Heart left ventricle (tissue), 16 donors: ENCODE data around the gene ANKRD29. TPM values are rescaled to one million over a fixed set of nuclear protein-coding genes. Genes with fewer than 3 reads are reported as not detected.

Experiments used
- ATAC-seq, 4 donors: fragments of 200-7000 bp; cut with Tn5 transposase; one replicate each; pipeline ENCODE4 v1.9.1; 2020 to 2022; ENCODE audit warnings: moderate library complexity in 4 of 4, mild to moderate bottlenecking in 3 of 4, moderate number of reproducible peaks in 1 of 4
- DNase-seq, 5 donors: peaks; one replicate each; pipeline ENCODE4 v3.0.0-alpha.2; 2020
- H3K27ac ChIP-seq, 12 donors: fragments of 200-600 bp; sonication (generic) in 4 of 12; one replicate each; pipeline versions ENCODE4 v1.5.0 to v1.8.0; 2016 to 2022; ENCODE audit warnings: mild to moderate bottlenecking in 2 of 12
- H3K27me3 ChIP-seq, 9 donors: fragments of 200-600 bp; sonication (generic) in 2 of 9; one replicate each; pipeline versions ENCODE4 v1.5.1 to v1.8.0; 2016 to 2022; ENCODE audit warnings: mild to moderate bottlenecking in 3 of 9
- H3K36me3 ChIP-seq, 9 donors: fragments of 200-600 bp; sonication (generic) in 2 of 9; one replicate each; pipeline versions ENCODE4 v1.5.0 to v1.8.0; 2018 to 2022; ENCODE audit warnings: mild to moderate bottlenecking in 2 of 9
- H3K4me1 ChIP-seq, 12 donors: fragments of 200-600 bp; sonication (generic) in 4 of 12; one replicate each; pipeline versions ENCODE4 v1.5.0 to v1.8.0; 2016 to 2022; ENCODE audit warnings: mild to moderate bottlenecking in 3 of 12
- H3K4me3 ChIP-seq, 12 donors: fragments of 200-600 bp; sonication (generic) in 4 of 12; one replicate each; pipeline versions ENCODE4 v1.5.0 to v1.8.0; 2017 to 2022; ENCODE audit warnings: mild to moderate bottlenecking in 9 of 12, moderate library complexity in 4 of 12
- H3K9me3 ChIP-seq, 12 donors: fragments of 200-600 bp; sonication (generic) in 4 of 12; one replicate each; pipeline versions ENCODE4 v1.5.0 to v1.8.0; 2016 to 2022; ENCODE audit warnings: mild to moderate bottlenecking in 1 of 12
- POLR2A ChIP-seq, 2 donors: fragments of 450-650 bp; IDR thresholded peaks; one replicate each; pipeline ENCODE4 v1.6.1; 2017; ENCODE audit warnings: antibody characterized with exemption in 2 of 2, mild to moderate bottlenecking in 2 of 2, moderate library complexity in 2 of 2
- WGBS, 4 donors: extraction: QIAGEN DNeasy Blood & Tissue Kit in 2 of 4; methylation state at CpG; one replicate each; pipeline versions ENCODE4 v1.1.5 to v1.1.7; 2013 to 2018; 5-methylcytosine and 5-hydroxymethylcytosine counted together
- intact Hi-C, 10 donors: fragments of 100-400 bp; cut with DNase I; formaldehyde crosslinking; loops; one replicate each; pipeline versions ENCODE4 v1.11.1 to v1.14.2; 2022
- long read RNA-seq, 3 donors: library from polyadenylated mRNA; unstranded; transcript quantifications; one replicate each; pipeline ENCODE4 v2.0.0, GENCODE V29; 2020 to 2021
- polyA plus RNA-seq, 2 donors: library from polyadenylated mRNA; stranded (reverse); fragments of 200-250 nt; gene quantifications; one replicate each; pipeline ENCODE4 v1.2.3, GENCODE V29; 2013
- total RNA-seq, 9 donors: library from RNA; depleted of rRNA in 2 of 9; stranded (reverse); fragments of >200 nt in 2 of 9; fragmentation: NEBNext Ultra II Directional in 3 of 9; extraction: Animal tissue kit (Norgen Biotek cat#: 25700) in 3 of 9; gene quantifications; one replicate each; pipeline versions ENCODE4 v1.1.0 to v1.2.4, GENCODE V29; 2016 to 2023
- TF ChIP-seq, protein P1 (sequence below), 12 donors: fragments of 200-600 bp; sonication (generic) in 4 of 12; IDR thresholded peaks; one replicate each; pipeline versions ENCODE4 v1.5.0 to v1.8.0; 2018 to 2022; ENCODE audit warnings: antibody characterized with exemption in 12 of 12, mild to moderate bottlenecking in 5 of 12
- donor health status: ischemic (EF 13 %, LVEDD 7.1; RV severe dilation, severe dysfunction).
- donor health status: healthy with polysubstance abuse.
- donor health status: DM: no; HTN: yes; CAD: no.
- donor health status: DM: no; HTN: no; CAD: no.
- donor health status: ischemic (EF 25% LVEDD 6.9; RV normal size, moderate dysfunction).
- donor health status: ischemic (EF 25% LVEDD 5.7; RV mildly dilated, moderate dysfunction).
- donor health status: healthy.
- donor health status: DM: yes; HTN: yes; CAD: no.
- donor health status: ischemic (EF 35%, LVEDD 5.7; RV mildly dilated, moderate dysfunction).
- donor health status: nonischemic (EF 11% LVEDD 7.7; RV severe dilation, severe dysfunction).
- donor health status: DM: yes; HTN: yes; CAD: no.
- donor health status: PGD.
- donor health status: ischemic (EF 29% LVEDD 5.4; RV normal size, mild dysfunction).
- donor health status: nonischemic (EF 23%, LVEDD 6.1; RV moderate dilation, normal function).

ANKRD29 gene, protein sequence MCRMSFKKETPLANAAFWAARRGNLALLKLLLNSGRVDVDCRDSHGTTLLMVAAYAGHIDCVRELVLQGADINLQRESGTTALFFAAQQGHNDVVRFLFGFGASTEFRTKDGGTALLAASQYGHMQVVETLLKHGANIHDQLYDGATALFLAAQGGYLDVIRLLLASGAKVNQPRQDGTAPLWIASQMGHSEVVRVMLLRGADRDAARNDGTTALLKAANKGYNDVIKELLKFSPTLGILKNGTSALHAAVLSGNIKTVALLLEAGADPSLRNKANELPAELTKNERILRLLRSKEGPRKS
- total RNA-seq, result 1 to 10 TPM; 1.9 to 7.1 (median 5.4) TPM
- polyA plus RNA-seq, result 1 to 10 TPM; 1.7 to 3.1 TPM
- long read RNA-seq, donor 1, partial matches to known transcripts, result 0 of 6 reads
- long read RNA-seq, donor 1, other reads (novel, unspliced or antisense), result 4 of 6 reads
- long read RNA-seq, donor 2, partial matches to known transcripts, result 1 of 4 reads
- long read RNA-seq, donor 2, other reads (novel, unspliced or antisense), result 1 of 4 reads
- long read RNA-seq, donor 3, partial matches to known transcripts, result 1 of 7 reads
- long read RNA-seq, donor 3, other reads (novel, unspliced or antisense), result 3 of 7 reads

DNA sequence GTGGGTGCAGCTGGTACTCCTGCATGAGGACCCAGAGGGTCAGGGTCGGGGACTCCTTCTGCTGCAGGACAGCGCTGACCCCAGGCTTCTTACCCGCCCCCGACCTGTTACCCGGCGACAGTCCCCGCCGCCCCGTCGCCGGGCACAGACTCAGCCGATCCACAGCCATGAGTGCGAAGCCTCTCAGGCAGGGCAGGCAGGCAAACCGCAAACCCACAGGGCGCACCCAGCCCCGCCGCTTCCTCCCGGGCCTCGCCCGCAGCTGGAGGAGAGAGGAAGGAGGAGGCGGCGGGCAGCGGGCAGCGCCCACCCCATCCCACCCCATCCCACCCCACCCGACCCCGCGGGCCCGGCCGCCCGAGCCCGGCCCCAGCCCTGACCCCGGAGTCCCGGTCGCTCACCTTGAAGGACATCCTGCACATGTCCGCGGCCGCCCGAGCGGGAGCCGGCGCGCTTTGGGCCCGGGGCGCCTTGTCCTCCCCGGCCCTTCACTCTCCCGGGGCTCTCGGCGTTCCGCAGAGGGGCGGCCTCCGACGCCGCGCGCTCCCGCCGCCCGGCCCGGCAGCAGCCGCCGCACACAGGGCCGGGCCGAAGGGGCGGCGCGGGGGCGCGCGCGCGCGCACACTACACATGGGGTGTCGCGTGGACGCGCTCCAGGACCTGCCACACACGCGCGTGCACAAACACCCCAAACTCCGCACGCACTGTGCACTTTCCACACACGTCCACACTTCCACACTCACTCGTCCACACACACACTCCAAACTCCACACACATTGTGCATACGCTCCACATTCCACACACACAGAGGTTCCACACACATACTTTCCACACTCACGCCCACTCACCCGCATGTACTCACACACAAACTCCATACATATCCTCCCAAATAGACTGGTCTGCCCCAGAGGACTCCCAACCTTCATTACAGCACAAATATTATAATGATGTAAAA is at the start of gene ANKRD29:
TSS of gene ANKRD29 (minus strand) at position 603 of the 955 bp plus-strand sequence. CDS start at position 422, 181 bp downstream.
- DNase-seq, result peak; percentile 41 to 77 (median 55)
- peaks cover 0 to 19% (median 5%) of the 10 kb centered on the region in 12 donors for H3K4me1 ChIP-seq
- intact Hi-C loops, result no loop called here
- H3K27ac ChIP-seq, result peak within 1 kb of the TSS in 7 of 12 donors; percentile 43 to 81 (median 65)
- H3K36me3 ChIP-seq, result no peaks in the 10 kb centered on the region
- 1 to 4% (median 2%) methylated on average over 31 to 86 of the region's 86 CpGs for WGBS, 4 donors
- TF ChIP-seq, protein P1, sequence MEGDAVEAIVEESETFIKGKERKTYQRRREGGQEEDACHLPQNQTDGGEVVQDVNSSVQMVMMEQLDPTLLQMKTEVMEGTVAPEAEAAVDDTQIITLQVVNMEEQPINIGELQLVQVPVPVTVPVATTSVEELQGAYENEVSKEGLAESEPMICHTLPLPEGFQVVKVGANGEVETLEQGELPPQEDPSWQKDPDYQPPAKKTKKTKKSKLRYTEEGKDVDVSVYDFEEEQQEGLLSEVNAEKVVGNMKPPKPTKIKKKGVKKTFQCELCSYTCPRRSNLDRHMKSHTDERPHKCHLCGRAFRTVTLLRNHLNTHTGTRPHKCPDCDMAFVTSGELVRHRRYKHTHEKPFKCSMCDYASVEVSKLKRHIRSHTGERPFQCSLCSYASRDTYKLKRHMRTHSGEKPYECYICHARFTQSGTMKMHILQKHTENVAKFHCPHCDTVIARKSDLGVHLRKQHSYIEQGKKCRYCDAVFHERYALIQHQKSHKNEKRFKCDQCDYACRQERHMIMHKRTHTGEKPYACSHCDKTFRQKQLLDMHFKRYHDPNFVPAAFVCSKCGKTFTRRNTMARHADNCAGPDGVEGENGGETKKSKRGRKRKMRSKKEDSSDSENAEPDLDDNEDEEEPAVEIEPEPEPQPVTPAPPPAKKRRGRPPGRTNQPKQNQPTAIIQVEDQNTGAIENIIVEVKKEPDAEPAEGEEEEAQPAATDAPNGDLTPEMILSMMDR (IDR thresholded peaks at IDR 0.05), result no peak
- TF ChIP-seq POLR2A (IDR thresholded peaks at IDR 0.05), result no peak
- peak within 1 kb of the TSS; percentile 64 to 84 (median 70) for H3K4me3 ChIP-seq
- H3K9me3 ChIP-seq, result no peaks in the 10 kb centered on the region
- ATAC-seq, result peak in 3 of 4 donors; percentile 77 to 90 (median 82)
- peaks cover 0 to 20% (median 3%) of the 10 kb centered on the region in 9 donors for H3K27me3 ChIP-seq

DNA sequence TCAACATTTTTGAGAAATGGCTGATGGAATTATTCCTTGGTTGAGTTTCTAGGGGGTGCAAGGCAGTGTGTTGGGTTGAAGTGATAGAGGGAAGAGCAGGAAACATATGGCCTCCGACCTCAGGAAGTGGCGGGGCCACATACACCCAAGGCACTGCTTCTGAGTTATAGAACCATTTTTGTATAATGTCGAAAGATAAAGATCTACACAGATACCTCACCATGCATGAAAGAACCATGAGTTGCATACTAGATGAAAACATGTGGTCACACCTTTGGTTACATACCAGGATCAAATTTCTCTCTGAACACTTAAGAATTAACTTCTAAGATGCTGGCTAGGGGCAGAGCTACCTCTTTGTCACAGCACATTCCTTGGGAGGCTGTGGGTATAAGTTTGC is 49.7 kb upstream of the ANKRD29 start:
- Histone ChIP-seq H3K27me3 (no peaks in the 10 kb centered on the region), H3K27ac (no peak overlapping the region), H3K4me1 (no peaks in the 10 kb centered on the region), H3K9me3 (peaks cover 0 to 6% (median 0%) of the 10 kb centered on the region in 12 donors), H3K36me3 (no peaks in the 10 kb centered on the region), H3K4me3 (no peak overlapping the region)
- no peak for ATAC-seq
- intact Hi-C loops, result loop anchor here in 1 of 10 donors (10.0 kb wide), 1 partner anchor 62 kb away; no protein-coding TSS in a partner anchor
- 77 to 86% (median 82%) methylated on average over 3 of the region's 3 CpGs for WGBS, 4 donors
- no peak for DNase-seq
- TF ChIP-seq POLR2A (IDR thresholded peaks at IDR 0.05), result no peak
- TF ChIP-seq, protein P1 (IDR thresholded peaks at IDR 0.05), result no peak

DNA sequence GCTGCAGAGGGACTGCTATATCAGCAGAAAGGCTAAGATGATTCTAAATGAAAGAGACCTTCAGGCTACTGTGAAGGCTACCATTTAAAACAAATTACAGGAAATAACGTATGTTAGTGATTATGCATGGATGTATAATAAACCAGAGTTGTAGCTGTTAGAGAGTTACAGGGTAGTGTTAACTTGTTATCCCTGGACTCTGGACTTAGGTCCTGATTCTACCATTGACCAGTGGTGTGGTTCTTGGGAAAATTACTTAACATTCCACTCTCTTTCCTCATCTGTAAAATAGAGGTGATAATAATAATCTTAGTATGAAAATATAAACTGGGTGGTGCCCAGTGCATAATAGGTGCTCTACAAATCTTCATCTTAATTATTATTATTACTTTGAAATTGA is 48.7 kb upstream of the ANKRD29 start:
- intact Hi-C loops, result loop anchor here in 1 of 10 donors (10.0 kb wide), 1 partner anchor 63 kb away; no protein-coding TSS in a partner anchor
- peaks cover 0 to 12% (median 1%) of the 10 kb centered on the region in 12 donors for H3K9me3 ChIP-seq
- 92 to 97% (median 96%) methylated on average over 1 of the region's 1 CpG for WGBS, 4 donors
- no peaks in the 10 kb centered on the region for H3K36me3 ChIP-seq
- TF ChIP-seq, protein P1 (IDR thresholded peaks at IDR 0.05), result no peak
- TF ChIP-seq POLR2A (IDR thresholded peaks at IDR 0.05), result no peak
- no peak overlapping the region for H3K4me3 ChIP-seq
- H3K4me1 ChIP-seq, result no peaks in the 10 kb centered on the region
- H3K27ac ChIP-seq, result no peak overlapping the region
- ATAC-seq, result no peak
- no peak for DNase-seq
- no peaks in the 10 kb centered on the region for H3K27me3 ChIP-seq
